NCI-H1105 treated with DMSO at 0.1 percent for 48 hours (cell line): ENCODE data around the gene NEK4.

Source experiments
- DNase-seq: peaks from one replicate; lab custom pipeline; 2025; lab: John Stamatoyannopoulos, UW

NEK4 gene

DNA sequence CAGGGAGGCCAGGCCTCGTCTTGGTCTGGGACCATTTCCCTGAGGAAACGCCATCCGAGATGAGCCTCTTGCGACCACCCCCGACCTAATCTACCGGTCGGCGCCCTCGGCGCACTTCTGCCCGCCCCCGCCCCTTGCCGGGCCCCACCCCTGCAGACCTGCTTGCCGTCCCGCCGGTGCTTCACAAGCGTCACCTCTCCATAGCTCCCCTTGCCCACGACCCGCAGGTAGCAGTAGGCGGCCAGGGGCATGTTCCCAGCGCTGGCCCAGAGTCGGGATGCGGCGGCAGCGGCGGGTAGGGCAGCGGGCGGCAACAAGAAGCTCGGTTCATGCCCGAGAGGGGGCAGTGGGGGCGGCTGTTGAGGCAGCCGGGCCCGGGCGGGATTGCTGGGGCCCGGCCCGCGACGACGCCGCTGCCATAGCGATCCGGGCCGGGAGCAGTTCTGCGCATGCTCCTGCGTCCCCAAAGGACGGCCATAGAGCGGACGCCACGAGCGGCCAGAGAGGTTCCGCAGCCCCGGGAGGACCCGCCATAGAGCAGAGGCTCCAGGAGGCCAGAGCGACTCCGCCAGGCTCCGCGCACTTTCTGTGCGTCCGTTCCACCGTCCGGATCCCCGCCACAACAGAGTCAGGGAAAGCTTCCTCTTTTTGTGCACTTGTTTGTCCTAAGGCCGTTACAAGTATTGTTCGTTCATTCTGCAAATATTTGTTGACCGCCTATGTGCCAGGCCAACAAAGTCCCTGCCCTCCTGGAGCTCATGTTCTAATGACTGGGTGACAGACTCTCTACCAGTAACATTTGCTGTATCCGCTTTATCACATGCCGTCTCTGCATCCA, at the start of gene NEK4:
Gene NEK4, minus strand, starts transcription at position 445 of the 838 bp plus-strand sequence. Its CDS starts 194 bp downstream, at position 251.
- peak; percentile 83 for DNase-seq

- DNase-seq, result no peak
Observed at GRCh38 chr3:52819936-52820335, 49.2 kb upstream of the NEK4 start.

DNA sequence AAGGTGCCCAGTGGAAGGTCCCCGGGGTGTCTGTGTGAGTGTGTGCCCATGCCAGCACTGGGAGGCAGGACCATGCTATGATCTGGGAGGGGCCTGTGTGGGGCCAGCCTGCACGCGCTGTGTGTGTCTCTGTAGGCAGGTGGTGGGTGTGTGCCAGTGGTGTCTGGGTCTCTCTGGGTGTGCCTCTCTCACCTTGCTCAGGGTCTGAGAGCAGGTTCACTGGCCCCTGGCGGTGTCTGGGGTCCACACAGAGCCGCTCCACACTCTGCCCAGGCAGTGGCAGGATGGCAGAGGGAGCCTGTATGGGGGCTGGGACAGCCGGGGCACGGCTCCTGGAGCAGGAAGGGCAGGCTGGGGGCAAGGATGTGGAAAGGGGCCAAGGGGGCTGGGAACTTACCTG, 47.1 kb upstream of the NEK4 start:
- DNase-seq, result no peak

DNA sequence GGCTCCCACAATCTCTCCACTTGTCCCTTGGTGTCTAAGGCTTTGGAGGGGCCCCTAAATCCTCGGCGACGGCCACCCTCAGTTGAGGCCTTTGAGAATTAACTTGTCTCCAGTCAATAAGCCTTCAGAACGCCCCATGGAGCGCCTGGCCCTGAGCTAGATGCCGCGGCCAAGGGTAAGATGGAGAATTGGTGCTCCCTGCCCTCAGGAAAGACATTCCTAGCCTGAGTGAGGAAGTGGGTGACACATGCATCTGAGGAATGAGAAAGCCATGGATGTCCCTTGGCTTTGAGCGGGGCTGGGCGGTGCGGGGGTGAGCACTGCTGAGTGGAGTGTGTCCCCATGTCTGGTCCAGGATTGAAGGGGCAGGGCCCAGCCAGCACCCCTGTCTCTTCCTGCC, 46.5 kb upstream of the NEK4 start:
- no peak for DNase-seq

GRCh38 chr3:52816654-52817053, 45.9 kb upstream of the NEK4 start:
- no peak for DNase-seq

- no peak for DNase-seq
Observed at GRCh38 chr3:52816199-52816598, 45.5 kb upstream of the NEK4 start.

- no peak for DNase-seq
Observed at GRCh38 chr3:52813810-52814209, 43.1 kb upstream of the NEK4 start.

DNA sequence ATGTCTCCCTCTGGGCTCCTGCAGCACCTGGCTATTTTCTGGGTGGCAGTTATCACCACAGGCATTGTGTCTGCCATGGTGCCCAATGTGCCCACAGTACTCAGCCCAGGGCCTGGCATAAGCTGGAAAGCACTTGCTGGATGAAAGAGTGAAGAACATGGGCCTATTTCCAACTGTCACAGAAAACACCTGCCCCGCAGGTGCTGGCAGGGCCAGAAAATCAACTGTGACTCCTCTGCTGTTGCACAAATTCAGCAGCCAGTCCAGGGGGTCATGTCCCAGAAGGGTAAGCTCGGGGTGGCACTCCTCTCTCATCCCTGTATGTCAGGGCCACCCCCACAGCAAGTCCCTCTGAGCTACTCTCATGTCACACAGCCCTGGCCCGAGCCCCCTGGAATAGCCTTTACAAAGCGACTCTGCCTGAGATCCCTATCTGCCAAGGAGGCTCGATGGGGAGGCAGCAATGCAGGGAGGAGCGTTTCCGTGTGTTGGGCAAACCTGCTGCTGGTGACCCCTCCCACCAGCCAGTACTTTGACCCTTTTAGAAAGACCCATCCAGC, 40.8 kb upstream of the NEK4 start:
- peak; percentile 1 for DNase-seq

DNA sequence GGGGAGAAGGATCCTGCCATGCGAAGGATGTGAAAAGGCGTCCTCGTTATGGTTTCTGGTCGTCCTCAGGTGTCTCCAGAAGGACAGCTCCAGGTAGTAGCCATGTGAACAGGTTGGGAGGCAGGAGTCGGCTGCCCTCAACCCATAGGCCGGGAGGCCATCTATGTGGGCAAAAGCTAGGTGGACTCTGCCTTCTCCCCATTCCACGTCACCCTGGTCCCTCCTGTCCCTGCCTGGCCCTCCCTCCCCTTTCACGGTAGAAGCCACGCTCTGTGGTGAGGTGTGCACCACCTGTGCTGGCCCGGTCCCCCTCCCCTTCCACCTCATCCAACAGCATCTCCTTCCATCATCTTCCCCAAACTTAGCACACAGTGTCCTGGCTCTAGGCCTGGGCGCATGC, 40.2 kb upstream of the NEK4 start:
- DNase-seq, result no peak

GRCh38 chr3:52809662-52810377, 39.1 kb upstream of the NEK4 start:
- no peak for DNase-seq

GRCh38 chr3:52809149-52809548, 38.4 kb upstream of the NEK4 start:
- DNase-seq, result no peak

DNA sequence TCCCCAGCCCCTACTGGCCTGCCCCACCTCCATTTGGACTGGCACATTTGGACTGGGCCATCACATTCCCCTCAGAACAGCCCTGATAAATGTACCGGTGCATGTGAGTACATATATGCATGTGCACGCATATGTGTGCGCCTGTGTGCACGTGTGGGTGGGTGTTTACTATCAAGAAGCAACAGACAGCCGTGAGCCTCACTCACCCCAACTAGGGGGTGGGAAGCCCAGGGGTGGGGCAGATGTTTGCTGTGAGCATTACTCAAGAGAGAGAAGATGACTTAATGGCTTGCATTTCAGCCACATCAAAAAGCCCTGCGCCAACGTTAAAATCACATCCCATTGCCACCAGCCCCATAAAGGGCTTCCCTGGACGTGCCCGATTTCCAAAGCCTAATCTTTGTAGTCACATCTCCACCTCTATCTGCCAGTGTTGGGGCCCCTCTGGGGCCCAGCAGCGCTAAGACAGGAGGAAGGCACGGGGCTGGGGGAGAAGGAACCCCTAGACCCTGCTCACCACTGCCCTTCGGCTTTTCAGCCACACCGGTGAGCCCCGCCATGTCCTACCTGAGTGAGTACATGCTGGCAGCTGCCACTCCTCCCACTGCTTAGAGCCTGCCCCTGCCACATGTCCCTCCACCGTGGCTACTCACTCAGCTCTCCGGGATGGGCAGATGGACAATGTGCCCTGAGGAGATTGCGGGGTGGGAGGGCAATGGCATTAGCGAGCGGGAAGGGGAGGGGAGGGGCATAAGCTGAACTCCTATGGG, 34.7 kb upstream of the NEK4 start:
- DNase-seq, result no peak

DNA sequence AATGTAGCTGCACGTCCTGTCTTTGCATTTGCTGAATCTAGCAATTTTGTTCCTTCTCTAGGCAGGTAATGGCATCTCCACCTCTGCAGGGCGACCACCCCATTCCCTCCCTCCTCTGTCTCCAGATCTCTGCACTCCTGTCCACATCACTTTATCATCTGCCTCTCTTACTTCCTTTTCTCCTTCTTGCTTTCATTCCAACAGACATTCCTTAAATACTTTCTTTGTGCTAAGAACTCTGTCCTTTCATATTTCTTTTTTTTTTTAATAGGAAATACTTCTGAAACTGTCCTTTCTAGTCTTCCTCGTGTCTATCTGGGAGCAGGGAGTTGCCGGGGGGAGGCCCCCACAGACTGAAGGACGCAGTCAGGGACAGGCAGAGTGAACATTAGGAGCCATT, 31.1 kb upstream of the NEK4 start:
- no peak for DNase-seq

DNA sequence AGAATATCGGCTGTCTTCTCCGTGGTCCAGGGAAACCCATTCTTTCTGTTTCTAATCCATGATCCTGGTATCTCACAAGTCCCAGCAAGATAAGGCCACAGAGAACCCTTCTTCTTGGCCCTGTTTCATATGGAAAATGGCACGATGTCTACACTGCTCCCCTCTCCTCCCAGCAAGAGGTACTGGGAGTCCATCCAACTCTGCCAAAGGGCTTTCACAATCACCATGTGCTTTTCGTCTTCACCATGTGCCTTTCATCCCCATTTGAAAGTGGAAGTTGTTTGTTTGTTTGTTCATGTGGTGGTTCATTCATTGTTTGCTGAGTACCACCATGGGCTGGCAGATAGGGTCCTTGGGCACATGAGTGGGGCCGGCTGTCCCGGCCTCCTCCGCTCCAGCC, 29.3 kb upstream of the NEK4 start:
- DNase-seq, result no peak

- no peak for DNase-seq
Observed at GRCh38 chr3:52798978-52799476, 28.3 kb upstream of the NEK4 start.

- no peak for DNase-seq
Observed at GRCh38 chr3:52798376-52798977, 27.7 kb upstream of the NEK4 start.

- DNase-seq, result no peak
Observed at GRCh38 chr3:52796411-52796810, 25.7 kb upstream of the NEK4 start.

GRCh38 chr3:52795298-52795900, 24.7 kb upstream of the NEK4 start:
- no peak for DNase-seq

DNA sequence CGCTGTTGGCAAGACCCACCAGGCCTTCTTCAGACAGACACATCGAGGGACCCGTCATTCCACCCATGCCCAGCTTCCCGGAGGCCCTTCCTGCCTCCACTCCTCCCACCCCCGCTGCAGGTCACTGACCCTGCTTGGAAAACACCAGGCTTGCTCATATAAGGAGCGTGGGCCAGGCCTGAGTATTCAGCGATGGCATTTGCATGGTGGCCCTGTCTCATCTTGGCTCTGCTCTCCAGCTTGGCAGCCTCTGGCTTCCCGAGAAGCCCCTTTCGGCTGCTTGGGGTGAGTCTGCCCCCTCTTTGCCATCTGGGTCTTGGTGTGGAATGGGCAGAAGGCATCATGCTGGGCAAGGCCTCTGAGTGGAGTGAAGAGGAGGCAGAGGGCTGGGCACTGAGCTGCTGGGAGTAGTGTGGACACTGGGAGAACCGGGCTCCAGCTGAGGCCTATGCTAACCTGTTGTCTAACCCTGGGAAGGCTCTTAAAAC, 23.9 kb upstream of the NEK4 start, which contains the start of gene ITIH3:
Gene ITIH3, plus strand, starts transcription at position 185 of the 488 bp plus-strand sequence. Its CDS starts 8 bp downstream, at position 193.
- no peak for DNase-seq

GRCh38 chr3:52793702-52794611, 23.2 kb upstream of the NEK4 start:
- no peak for DNase-seq
